HEK293 (cell line): ENCODE measurements around the gene GNPNAT1.

Source experiments
- CTCF ChIA-PET: fragments of 350-600 bp; formaldehyde crosslinking; extraction: SDS; loops from one replicate; lab custom pipeline; 2021; ENCODE audit warnings: antibody characterized with exemption; lab: Yijun Ruan, JAX
- POLR2A ChIA-PET: fragments of 300-600 bp; formaldehyde crosslinking; extraction: SDS; loops from one replicate; lab custom pipeline; 2020; ENCODE audit warnings: antibody characterized with exemption, inconsistent platforms; lab: Yijun Ruan, JAX
- H3K27ac ChIP-seq: fragments of 200-500 bp; sonication (Bioruptor generic); 2 replicates; pipeline ENCODE4 v1.5.1; 2014; ENCODE audit warnings: low read depth, low read length, control low read depth, inconsistent platforms; ENCODE audit errors: extremely low read depth
- H3K36me3 ChIP-seq, 2 experiments: fragments of 200-500 bp in 1 of 2; sonication (Bioruptor generic) in 1 of 2; 1 replicate in 1 of 2; 2 replicates in 1 of 2; pipeline ENCODE4 v1.5.1; 2014 to 2017; ENCODE audit warnings: inconsistent platforms in 2 of 2, low read length in 2 of 2; ENCODE audit not compliant: control insufficient read depth in 2 of 2, insufficient read depth in 1 of 2
- H3K4me1 ChIP-seq: fragments of 200-500 bp; sonication (Bioruptor generic); 2 replicates; pipeline ENCODE4 v1.5.1; 2014; ENCODE audit warnings: mild to moderate bottlenecking, low read length, inconsistent platforms; ENCODE audit not compliant: control insufficient read depth, insufficient read depth
- H3K4me3 ChIP-seq: 2 replicates; pipeline ENCODE4 v1.5.1; 2011; ENCODE audit warnings: low read depth, mild to moderate bottlenecking, control low read depth, low read length, moderate library complexity
- H3K9me3 ChIP-seq: fragments of 200-500 bp; sonication (Bioruptor generic); 2 replicates; pipeline ENCODE4 v1.5.1; 2014; ENCODE audit warnings: low read depth, low read length, inconsistent platforms; ENCODE audit not compliant: control insufficient read depth, insufficient read depth
- GLIS1 ChIP-seq: fragments of 450-650 bp; formaldehyde crosslinking; IDR thresholded peaks from 2 replicates; pipeline ENCODE4 v1.5.1; 2016; ENCODE audit warnings: missing biosample characterization, missing genetic modification characterization
- HOXC10 ChIP-seq: sonication (generic); formaldehyde crosslinking; IDR thresholded peaks from 2 replicates; pipeline ENCODE4 v1.8.1; 2023; ENCODE audit warnings: mild to moderate bottlenecking, missing genetic modification reagents
- KLF1 ChIP-seq: fragments of 450-650 bp; formaldehyde crosslinking; IDR thresholded peaks from 2 replicates; pipeline ENCODE4 v1.5.1; 2016; ENCODE audit warnings: missing biosample characterization, missing genetic modification characterization
- KLF7 ChIP-seq: fragments of 450-650 bp; formaldehyde crosslinking; IDR thresholded peaks from 2 replicates; pipeline ENCODE4 v1.5.1; 2016; ENCODE audit warnings: missing biosample characterization, missing genetic modification characterization, borderline replicate concordance
- MZF1 ChIP-seq: fragments of 450-650 bp; formaldehyde crosslinking; IDR thresholded peaks from 2 replicates; pipeline ENCODE4 v1.5.1; 2017; ENCODE audit warnings: missing biosample characterization, missing genetic modification characterization, borderline replicate concordance
- OSR2 ChIP-seq: fragments of 450-650 bp; formaldehyde crosslinking; IDR thresholded peaks from 2 replicates; pipeline ENCODE4 v1.5.1; 2016; ENCODE audit warnings: missing biosample characterization, missing genetic modification characterization
- PRDM1 ChIP-seq: fragments of 450-650 bp; formaldehyde crosslinking; IDR thresholded peaks from 2 replicates; pipeline ENCODE4; 2016; ENCODE audit warnings: missing biosample characterization, missing genetic modification characterization
- YY1 ChIP-seq: fragments of 450-650 bp; formaldehyde crosslinking; IDR thresholded peaks from 2 replicates; pipeline ENCODE4 v1.5.1; 2018; ENCODE audit warnings: missing biosample characterization, missing genetic modification characterization
- YY2 ChIP-seq: fragments of 450-650 bp; formaldehyde crosslinking; IDR thresholded peaks from 2 replicates; pipeline ENCODE4 v1.5.1; 2016; ENCODE audit warnings: missing biosample characterization, missing genetic modification characterization
- ZBTB17 ChIP-seq: fragments of 450-650 bp; formaldehyde crosslinking; IDR thresholded peaks from 2 replicates; pipeline ENCODE4 v1.5.1; 2016; ENCODE audit warnings: missing biosample characterization, missing genetic modification characterization
- ZBTB20 ChIP-seq: fragments of 450-650 bp; formaldehyde crosslinking; IDR thresholded peaks from 2 replicates; pipeline ENCODE4 v1.5.1; 2016; ENCODE audit warnings: missing biosample characterization, missing genetic modification characterization
- ZNF302 ChIP-seq: fragments of 450-650 bp; formaldehyde crosslinking; IDR thresholded peaks from 2 replicates; pipeline ENCODE4 v1.5.1; 2016; ENCODE audit warnings: missing biosample characterization, missing genetic modification characterization, low read depth
- ZNF394 ChIP-seq: fragments of 450-650 bp; formaldehyde crosslinking; IDR thresholded peaks from 2 replicates; pipeline ENCODE4 v1.5.1; 2016; ENCODE audit warnings: missing biosample characterization, missing genetic modification characterization, mild to moderate bottlenecking, moderate library complexity, borderline replicate concordance
- ZNF530 ChIP-seq: fragments of 450-650 bp; formaldehyde crosslinking; IDR thresholded peaks from 2 replicates; pipeline ENCODE4 v1.5.1; 2016; ENCODE audit warnings: low read depth, missing biosample characterization, missing genetic modification characterization
- ZNF544 ChIP-seq: fragments of 450-650 bp; formaldehyde crosslinking; IDR thresholded peaks from 2 replicates; pipeline ENCODE4 v1.5.0; 2017; ENCODE audit warnings: missing biosample characterization, missing genetic modification characterization
- ZNF549 ChIP-seq: fragments of 450-650 bp; IDR thresholded peaks from 2 replicates; pipeline ENCODE4 v1.5.1; 2018; ENCODE audit warnings: missing biosample characterization, missing genetic modification characterization, mild to moderate bottlenecking, inconsistent platforms, moderate library complexity
- ZNF571 ChIP-seq: fragments of 450-650 bp; formaldehyde crosslinking; IDR thresholded peaks from 2 replicates; pipeline ENCODE4 v1.5.0; 2017; ENCODE audit warnings: missing biosample characterization, missing genetic modification characterization
- ZNF76 ChIP-seq: fragments of 450-650 bp; formaldehyde crosslinking; IDR thresholded peaks from 2 replicates; pipeline ENCODE4; 2016; ENCODE audit warnings: low read depth, missing biosample characterization, missing genetic modification characterization, borderline replicate concordance
- TF ChIP-seq, protein P1 (sequence below): fragments of 450-650 bp; formaldehyde crosslinking; IDR thresholded peaks from 2 replicates; pipeline ENCODE4 v1.5.1; 2016; ENCODE audit warnings: missing biosample characterization, missing genetic modification characterization
- TF ChIP-seq, protein P2 (sequence below): sonication (generic); formaldehyde crosslinking; IDR thresholded peaks from 2 replicates; pipeline ENCODE4 v1.8.1; 2022; ENCODE audit warnings: mild to moderate bottlenecking, moderate library complexity, missing genetic modification reagents
- TF ChIP-seq, protein P3 (sequence below): fragments of 450-650 bp; formaldehyde crosslinking; IDR thresholded peaks from 2 replicates; pipeline ENCODE4 v1.5.1; 2016; ENCODE audit warnings: missing biosample characterization, missing genetic modification characterization, low read depth
- TF ChIP-seq, protein P4 (sequence below): fragments of 450-650 bp; formaldehyde crosslinking; IDR thresholded peaks from 2 replicates; pipeline ENCODE4 v1.5.1; 2017; ENCODE audit warnings: missing biosample characterization, missing genetic modification characterization

GNPNAT1 gene

DNA sequence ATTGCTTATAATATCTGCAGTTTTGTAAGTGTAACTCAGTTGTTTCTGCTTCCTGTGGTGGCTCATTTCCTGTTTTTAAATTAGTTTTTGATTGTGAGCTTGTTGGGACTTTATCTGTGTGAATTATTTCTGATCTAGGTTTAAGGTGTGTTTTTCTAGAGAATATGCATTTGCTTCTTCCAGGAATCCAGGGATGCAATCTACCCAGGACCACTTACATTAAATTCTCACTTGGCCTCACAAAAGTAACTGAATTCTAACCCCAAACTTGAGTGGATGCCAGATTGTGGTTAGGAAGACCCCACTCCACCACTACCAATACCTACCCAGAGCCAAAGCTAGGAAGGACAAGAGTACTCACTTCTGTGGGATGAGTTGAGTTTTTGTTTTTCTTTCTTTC, 49.5 kb downstream of the GNPNAT1 start (continued):
- TF ChIP-seq, protein P1, sequence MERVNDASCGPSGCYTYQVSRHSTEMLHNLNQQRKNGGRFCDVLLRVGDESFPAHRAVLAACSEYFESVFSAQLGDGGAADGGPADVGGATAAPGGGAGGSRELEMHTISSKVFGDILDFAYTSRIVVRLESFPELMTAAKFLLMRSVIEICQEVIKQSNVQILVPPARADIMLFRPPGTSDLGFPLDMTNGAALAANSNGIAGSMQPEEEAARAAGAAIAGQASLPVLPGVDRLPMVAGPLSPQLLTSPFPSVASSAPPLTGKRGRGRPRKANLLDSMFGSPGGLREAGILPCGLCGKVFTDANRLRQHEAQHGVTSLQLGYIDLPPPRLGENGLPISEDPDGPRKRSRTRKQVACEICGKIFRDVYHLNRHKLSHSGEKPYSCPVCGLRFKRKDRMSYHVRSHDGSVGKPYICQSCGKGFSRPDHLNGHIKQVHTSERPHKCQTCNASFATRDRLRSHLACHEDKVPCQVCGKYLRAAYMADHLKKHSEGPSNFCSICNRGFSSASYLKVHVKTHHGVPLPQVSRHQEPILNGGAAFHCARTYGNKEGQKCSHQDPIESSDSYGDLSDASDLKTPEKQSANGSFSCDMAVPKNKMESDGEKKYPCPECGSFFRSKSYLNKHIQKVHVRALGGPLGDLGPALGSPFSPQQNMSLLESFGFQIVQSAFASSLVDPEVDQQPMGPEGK = no peak

DNA sequence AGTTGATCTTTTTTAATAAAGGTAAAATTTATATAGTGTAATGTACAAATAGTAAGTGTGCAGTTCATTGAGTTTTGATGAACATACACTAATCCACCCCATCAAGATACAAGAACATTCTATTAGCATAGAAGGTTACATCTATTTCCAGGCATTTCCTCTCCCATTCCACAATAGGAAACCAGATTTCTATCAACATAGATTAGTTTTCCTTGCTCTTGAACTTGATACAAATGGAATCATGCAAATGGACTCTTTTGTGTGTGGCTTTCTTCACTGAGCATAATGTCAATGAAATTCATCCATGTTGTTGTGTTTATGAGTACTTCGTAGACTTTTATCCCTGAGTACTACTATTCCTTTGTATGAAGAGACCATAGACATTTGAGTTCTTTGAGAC, 50.7 kb downstream of the GNPNAT1 start:
- ChIA-PET CTCF (no interaction called here), POLR2A (no interaction called here)
- Histone ChIP-seq H3K36me3 (peaks cover 0 to 4% of the 10 kb centered on the region in 2 experiments; a peak in 1 of 3 replicates), H3K4me3 (no peak overlapping the region), H3K4me1 (peaks cover 12% of the 10 kb centered on the region; the same call in 1 of the 2 replicates), H3K27ac (no peak overlapping the region), H3K9me3 (no peaks in the 10 kb centered on the region)
- TF ChIP-seq ZBTB17 (tag by site-specific recombination) = 0 out of 2 replicates have a peak, but pooled peaks have one; percentile 15
- TF ChIP-seq ZNF530 = no peak

DNA sequence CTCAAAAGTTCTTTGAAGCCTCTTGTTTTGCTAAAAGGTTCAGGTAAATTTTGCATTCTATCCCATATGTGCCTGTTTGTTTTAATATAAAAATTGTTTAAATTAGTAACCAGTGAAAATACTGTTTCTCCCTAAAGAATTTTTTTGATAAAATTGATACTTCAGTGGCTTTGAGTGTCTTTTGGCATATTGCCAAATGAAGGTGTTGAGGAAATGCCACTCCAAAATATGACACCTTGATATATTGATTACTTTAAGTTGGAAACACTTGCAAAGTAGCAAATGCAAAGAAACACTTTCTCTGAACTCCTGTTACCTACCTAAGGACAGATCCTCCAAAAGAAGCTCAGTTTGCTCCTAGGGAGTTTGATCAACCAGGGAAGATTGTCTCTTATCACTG, 53.0 kb downstream of the GNPNAT1 start:
- ChIA-PET CTCF (interaction anchor here (0.6 kb wide), 1 partner anchor 17 kb away, joined by 4 read pairs; no protein-coding TSS in a partner anchor), POLR2A (no interaction called here)
- H3K9me3 ChIP-seq = no peaks in the 10 kb centered on the region
- no peak overlapping the region for H3K4me3 ChIP-seq
- H3K36me3 ChIP-seq = peaks cover 4 to 10% of the 10 kb centered on the region in 2 experiments; a peak in 2 of 3 replicates
- H3K27ac ChIP-seq = no peak overlapping the region
- H3K4me1 ChIP-seq = peaks cover 19% of the 10 kb centered on the region; the same call in 1 of the 2 replicates
- TF ChIP-seq ZNF549 (tag by site-specific recombination) = 0 out of 2 replicates have a peak, but pooled peaks have one; percentile 9
- TF ChIP-seq, protein P2, sequence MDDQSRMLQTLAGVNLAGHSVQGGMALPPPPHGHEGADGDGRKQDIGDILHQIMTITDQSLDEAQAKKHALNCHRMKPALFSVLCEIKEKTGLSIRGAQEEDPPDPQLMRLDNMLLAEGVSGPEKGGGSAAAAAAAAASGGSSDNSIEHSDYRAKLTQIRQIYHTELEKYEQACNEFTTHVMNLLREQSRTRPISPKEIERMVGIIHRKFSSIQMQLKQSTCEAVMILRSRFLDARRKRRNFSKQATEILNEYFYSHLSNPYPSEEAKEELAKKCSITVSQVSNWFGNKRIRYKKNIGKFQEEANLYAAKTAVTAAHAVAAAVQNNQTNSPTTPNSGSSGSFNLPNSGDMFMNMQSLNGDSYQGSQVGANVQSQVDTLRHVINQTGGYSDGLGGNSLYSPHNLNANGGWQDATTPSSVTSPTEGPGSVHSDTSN (CRISPR knock-in tag) = no peak

DNA sequence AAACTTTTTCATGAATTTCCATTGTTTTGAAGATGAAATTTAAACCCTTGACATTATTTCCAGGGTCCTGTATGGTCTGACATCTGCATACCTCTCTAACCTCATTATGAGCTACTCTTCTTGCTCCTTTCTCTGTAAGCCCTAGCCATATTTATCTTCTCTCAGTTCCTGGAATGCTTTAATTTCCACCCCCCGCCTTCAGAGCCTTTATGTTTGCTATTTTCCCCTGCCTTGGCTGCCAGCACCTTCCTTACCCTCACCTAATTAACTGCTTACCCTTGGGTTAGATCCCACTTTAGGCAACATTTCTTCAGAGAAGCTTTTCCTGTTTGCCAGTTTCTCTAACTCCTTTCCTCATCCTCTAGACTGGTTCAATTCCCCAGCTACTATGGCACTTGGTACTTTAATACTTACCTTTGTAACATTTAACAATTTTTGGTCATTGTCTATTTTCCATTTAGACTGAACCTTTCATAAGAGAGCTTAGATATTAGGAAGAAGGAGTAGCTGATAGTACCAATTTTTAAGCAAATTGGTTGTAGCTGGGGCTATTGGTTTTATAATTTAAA, 55.4 kb downstream of the GNPNAT1 start:
- CTCF ChIA-PET = interaction anchor here (0.7 to 1.0 kb wide), 3 partner anchors 22 to 436 kb away, joined by 3 read pairs; no protein-coding TSS in a partner anchor
- H3K9me3 ChIP-seq = no peaks in the 10 kb centered on the region
- peaks cover 22% of the 10 kb centered on the region for H3K4me1 ChIP-seq
- no peak overlapping the region for H3K4me3 ChIP-seq
- H3K36me3 ChIP-seq = peaks cover 8 to 18% of the 10 kb centered on the region in 2 experiments; a peak in 2 of 3 replicates
- POLR2A ChIA-PET = no interaction called here
- H3K27ac ChIP-seq = no peak overlapping the region
- TF ChIP-seq KLF7 (tag by site-specific recombination) (no peak), KLF1 (no peak), PRDM1 (tag by site-specific recombination) (peak; percentile 4; the same call in 1 of the 2 replicates), ZNF394 (peak; percentile 39; the same call in 1 of the 2 replicates), HOXC10 (CRISPR knock-in tag) (no peak), YY1 (tag by site-specific recombination) (no peak), OSR2 (tag by site-specific recombination) (no peak), ZBTB20 (tag by site-specific recombination) (no peak), ZNF544 (no peak), MZF1 (tag by site-specific recombination) (no peak), ZNF571 (tag by site-specific recombination) (no peak), ZNF76 (tag by site-specific recombination) (no peak), GLIS1 (tag by site-specific recombination) (peak; percentile 54; the same call in 1 of the 2 replicates), YY2 (tag by site-specific recombination) (no peak), ZNF302 (tag by site-specific recombination) (no peak)
- TF ChIP-seq, protein P3, sequence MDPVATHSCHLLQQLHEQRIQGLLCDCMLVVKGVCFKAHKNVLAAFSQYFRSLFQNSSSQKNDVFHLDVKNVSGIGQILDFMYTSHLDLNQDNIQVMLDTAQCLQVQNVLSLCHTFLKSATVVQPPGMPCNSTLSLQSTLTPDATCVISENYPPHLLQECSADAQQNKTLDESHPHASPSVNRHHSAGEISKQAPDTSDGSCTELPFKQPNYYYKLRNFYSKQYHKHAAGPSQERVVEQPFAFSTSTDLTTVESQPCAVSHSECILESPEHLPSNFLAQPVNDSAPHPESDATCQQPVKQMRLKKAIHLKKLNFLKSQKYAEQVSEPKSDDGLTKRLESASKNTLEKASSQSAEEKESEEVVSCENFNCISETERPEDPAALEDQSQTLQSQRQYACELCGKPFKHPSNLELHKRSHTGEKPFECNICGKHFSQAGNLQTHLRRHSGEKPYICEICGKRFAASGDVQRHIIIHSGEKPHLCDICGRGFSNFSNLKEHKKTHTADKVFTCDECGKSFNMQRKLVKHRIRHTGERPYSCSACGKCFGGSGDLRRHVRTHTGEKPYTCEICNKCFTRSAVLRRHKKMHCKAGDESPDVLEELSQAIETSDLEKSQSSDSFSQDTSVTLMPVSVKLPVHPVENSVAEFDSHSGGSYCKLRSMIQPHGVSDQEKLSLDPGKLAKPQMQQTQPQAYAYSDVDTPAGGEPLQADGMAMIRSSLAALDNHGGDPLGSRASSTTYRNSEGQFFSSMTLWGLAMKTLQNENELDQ (tag by site-specific recombination) = no peak
- TF ChIP-seq, protein P4, sequence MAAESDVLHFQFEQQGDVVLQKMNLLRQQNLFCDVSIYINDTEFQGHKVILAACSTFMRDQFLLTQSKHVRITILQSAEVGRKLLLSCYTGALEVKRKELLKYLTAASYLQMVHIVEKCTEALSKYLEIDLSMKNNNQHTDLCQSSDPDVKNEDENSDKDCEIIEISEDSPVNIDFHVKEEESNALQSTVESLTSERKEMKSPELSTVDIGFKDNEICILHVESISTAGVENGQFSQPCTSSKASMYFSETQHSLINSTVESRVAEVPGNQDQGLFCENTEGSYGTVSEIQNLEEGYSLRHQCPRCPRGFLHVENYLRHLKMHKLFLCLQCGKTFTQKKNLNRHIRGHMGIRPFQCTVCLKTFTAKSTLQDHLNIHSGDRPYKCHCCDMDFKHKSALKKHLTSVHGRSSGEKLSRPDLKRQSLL = no peak
